ENCODE data around the gene KMT2C.

DNA sequence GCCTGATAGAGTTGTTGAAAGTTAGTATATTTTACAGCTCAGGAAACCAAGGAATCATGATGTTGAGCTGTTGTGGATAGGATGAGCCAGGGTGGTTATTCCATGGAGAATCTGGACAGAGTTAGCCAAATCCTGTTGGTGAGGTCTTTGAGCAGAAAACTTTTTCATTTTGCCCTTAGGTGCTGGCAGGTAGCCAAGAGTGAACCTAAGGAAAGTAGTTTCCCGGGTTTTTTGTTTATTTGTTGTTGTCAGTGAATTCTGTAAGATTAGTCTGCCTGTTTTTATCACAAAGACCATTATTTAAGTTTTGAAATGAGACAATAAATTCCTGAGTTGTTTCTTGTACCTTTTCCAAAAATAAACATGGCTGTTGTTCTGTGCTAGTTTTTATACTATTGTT lies 349.3 kb downstream of the KMT2C start:
- TF ChIP-seq, protein P1, sequence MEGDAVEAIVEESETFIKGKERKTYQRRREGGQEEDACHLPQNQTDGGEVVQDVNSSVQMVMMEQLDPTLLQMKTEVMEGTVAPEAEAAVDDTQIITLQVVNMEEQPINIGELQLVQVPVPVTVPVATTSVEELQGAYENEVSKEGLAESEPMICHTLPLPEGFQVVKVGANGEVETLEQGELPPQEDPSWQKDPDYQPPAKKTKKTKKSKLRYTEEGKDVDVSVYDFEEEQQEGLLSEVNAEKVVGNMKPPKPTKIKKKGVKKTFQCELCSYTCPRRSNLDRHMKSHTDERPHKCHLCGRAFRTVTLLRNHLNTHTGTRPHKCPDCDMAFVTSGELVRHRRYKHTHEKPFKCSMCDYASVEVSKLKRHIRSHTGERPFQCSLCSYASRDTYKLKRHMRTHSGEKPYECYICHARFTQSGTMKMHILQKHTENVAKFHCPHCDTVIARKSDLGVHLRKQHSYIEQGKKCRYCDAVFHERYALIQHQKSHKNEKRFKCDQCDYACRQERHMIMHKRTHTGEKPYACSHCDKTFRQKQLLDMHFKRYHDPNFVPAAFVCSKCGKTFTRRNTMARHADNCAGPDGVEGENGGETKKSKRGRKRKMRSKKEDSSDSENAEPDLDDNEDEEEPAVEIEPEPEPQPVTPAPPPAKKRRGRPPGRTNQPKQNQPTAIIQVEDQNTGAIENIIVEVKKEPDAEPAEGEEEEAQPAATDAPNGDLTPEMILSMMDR (conservative IDR thresholded peaks at IDR 0.05) = no peak
- no peak for TF ChIP-seq ZFX (IDR thresholded peaks at IDR 0.05)
